ENCODE results near the gene E2F8.

DNA sequence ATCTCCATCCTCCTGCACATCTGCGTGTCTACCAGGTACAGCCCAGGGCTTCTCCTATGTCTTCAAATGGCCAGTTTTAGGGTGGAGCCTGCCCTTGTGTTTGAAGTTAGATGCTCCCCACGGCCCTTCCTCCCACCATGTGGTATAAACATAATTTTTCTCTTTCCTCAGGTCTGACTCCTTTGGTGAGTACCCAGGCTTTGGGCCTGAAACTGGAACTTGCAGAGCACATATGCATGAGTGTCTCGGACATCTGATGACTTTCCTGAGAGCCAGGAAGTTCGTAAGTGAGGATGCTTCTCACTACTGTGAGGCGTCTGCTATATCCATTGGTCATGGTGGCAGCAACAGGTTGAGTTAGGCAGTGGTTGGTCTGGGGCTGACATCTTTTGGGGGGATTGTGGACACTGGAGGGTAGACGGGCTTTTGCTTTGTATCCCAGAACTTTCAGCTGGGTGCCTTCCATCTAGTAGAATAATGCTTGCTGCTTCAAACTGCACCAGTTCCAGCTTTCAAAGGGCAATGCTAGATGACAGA lies 55.2 kb downstream of the E2F8 start:
- TF ChIP-seq TAF1 (IDR thresholded peaks at IDR 0.05; ENCODE audit: low read depth, low read length) (no peak), POLR2A (IDR thresholded peaks at IDR 0.05; ENCODE audit: low read depth, low read length) (no peak), SPI1 (IDR thresholded peaks at IDR 0.05; ENCODE audit: low read depth, low read length) (no peak), POLR2AphosphoS5 (IDR thresholded peaks at IDR 0.05; ENCODE audit: low read depth, low read length) (no peak), POU2F2 (IDR thresholded peaks at IDR 0.05; ENCODE audit: low read depth, low read length) (no peak), PAX5 (IDR thresholded peaks at IDR 0.05; ENCODE audit: insufficient read depth, low read length, severe bottlenecking) (no peak)

All from GM12891 (cell line).